Heart left ventricle (tissue), 16 donors: Measurements from ENCODE around the gene KRT10. TPM values are rescaled to one million over a fixed set of nuclear protein-coding genes. Genes with fewer than 3 reads are reported as not detected.
A peak's percentile ranks its signal among the peaks of the same experiment; 100 is the strongest.
"Not testable (repeated sequence)": the region's sequence is repeated elsewhere in the genome, so short reads cannot be mapped to it uniquely, and the experiment has no call there.

ENCODE experiments used
- ATAC-seq, 4 donors: fragments of 200-7000 bp; cut with Tn5 transposase; one replicate each; pipeline ENCODE4 v1.9.1; 2020 to 2022; ENCODE audit warnings: moderate library complexity in 4 of 4, mild to moderate bottlenecking in 3 of 4, moderate number of reproducible peaks in 1 of 4
- DNase-seq, 5 donors: peaks; one replicate each; pipeline ENCODE4 v3.0.0-alpha.2; 2020
- H3K27ac ChIP-seq, 12 donors: fragments of 200-600 bp; sonication (generic) in 4 of 12; one replicate each; pipeline versions ENCODE4 v1.5.0 to v1.8.0; 2016 to 2022; ENCODE audit warnings: mild to moderate bottlenecking in 2 of 12
- H3K27me3 ChIP-seq, 9 donors: fragments of 200-600 bp; sonication (generic) in 2 of 9; one replicate each; pipeline versions ENCODE4 v1.5.1 to v1.8.0; 2016 to 2022; ENCODE audit warnings: mild to moderate bottlenecking in 3 of 9
- H3K36me3 ChIP-seq, 9 donors: fragments of 200-600 bp; sonication (generic) in 2 of 9; one replicate each; pipeline versions ENCODE4 v1.5.0 to v1.8.0; 2018 to 2022; ENCODE audit warnings: mild to moderate bottlenecking in 2 of 9
- H3K4me1 ChIP-seq, 12 donors: fragments of 200-600 bp; sonication (generic) in 4 of 12; one replicate each; pipeline versions ENCODE4 v1.5.0 to v1.8.0; 2016 to 2022; ENCODE audit warnings: mild to moderate bottlenecking in 3 of 12
- H3K4me3 ChIP-seq, 12 donors: fragments of 200-600 bp; sonication (generic) in 4 of 12; one replicate each; pipeline versions ENCODE4 v1.5.0 to v1.8.0; 2017 to 2022; ENCODE audit warnings: mild to moderate bottlenecking in 9 of 12, moderate library complexity in 4 of 12
- H3K9me3 ChIP-seq, 12 donors: fragments of 200-600 bp; sonication (generic) in 4 of 12; one replicate each; pipeline versions ENCODE4 v1.5.0 to v1.8.0; 2016 to 2022; ENCODE audit warnings: mild to moderate bottlenecking in 1 of 12
- POLR2A ChIP-seq, 2 donors: fragments of 450-650 bp; IDR thresholded peaks; one replicate each; pipeline ENCODE4 v1.6.1; 2017; ENCODE audit warnings: antibody characterized with exemption in 2 of 2, mild to moderate bottlenecking in 2 of 2, moderate library complexity in 2 of 2
- WGBS, 4 donors: extraction: QIAGEN DNeasy Blood & Tissue Kit in 2 of 4; methylation state at CpG; one replicate each; pipeline versions ENCODE4 v1.1.5 to v1.1.7; 2013 to 2018; 5-methylcytosine and 5-hydroxymethylcytosine counted together
- intact Hi-C, 10 donors: fragments of 100-400 bp; cut with DNase I; formaldehyde crosslinking; loops; one replicate each; pipeline versions ENCODE4 v1.11.1 to v1.14.2; 2022
- polyA plus RNA-seq, 2 donors: library from polyadenylated mRNA; stranded (reverse); fragments of 200-250 nt; gene quantifications; one replicate each; pipeline ENCODE4 v1.2.3, GENCODE V29; 2013
- total RNA-seq, 9 donors: library from RNA; depleted of rRNA in 2 of 9; stranded (reverse); fragments of >200 nt in 2 of 9; fragmentation: NEBNext Ultra II Directional in 3 of 9; extraction: Animal tissue kit (Norgen Biotek cat#: 25700) in 3 of 9; gene quantifications; one replicate each; pipeline versions ENCODE4 v1.1.0 to v1.2.4, GENCODE V29; 2016 to 2023
- TF ChIP-seq, protein P1 (sequence below), 12 donors: fragments of 200-600 bp; sonication (generic) in 4 of 12; IDR thresholded peaks; one replicate each; pipeline versions ENCODE4 v1.5.0 to v1.8.0; 2018 to 2022; ENCODE audit warnings: antibody characterized with exemption in 12 of 12, mild to moderate bottlenecking in 5 of 12
- donor health status: ischemic (EF 13 %, LVEDD 7.1; RV severe dilation, severe dysfunction).
- donor health status: healthy with polysubstance abuse.
- donor health status: DM: no; HTN: yes; CAD: no.
- donor health status: DM: no; HTN: no; CAD: no.
- donor health status: ischemic (EF 25% LVEDD 6.9; RV normal size, moderate dysfunction).
- donor health status: ischemic (EF 25% LVEDD 5.7; RV mildly dilated, moderate dysfunction).
- donor health status: healthy.
- donor health status: DM: yes; HTN: yes; CAD: no.
- donor health status: ischemic (EF 35%, LVEDD 5.7; RV mildly dilated, moderate dysfunction).
- donor health status: nonischemic (EF 11% LVEDD 7.7; RV severe dilation, severe dysfunction).
- donor health status: DM: yes; HTN: yes; CAD: no.
- donor health status: PGD.
- donor health status: ischemic (EF 29% LVEDD 5.4; RV normal size, mild dysfunction).
- donor health status: nonischemic (EF 23%, LVEDD 6.1; RV moderate dilation, normal function).

The KRT10 gene
- total and polyA plus RNA-seq, 11 donors: 17.6 to 81.9 (median 50.1) TPM

GRCh38 chr17:40864661-40865390 lies 42.4 kb upstream of the KRT10 start:
- H3K9me3 ChIP-seq: no peaks in the 10 kb centered on the region
- H3K27me3 ChIP-seq: peaks cover 0 to 12% (median 0%) of the 10 kb centered on the region in 9 donors
- H3K4me3 ChIP-seq: no peak overlapping the region
- DNase-seq: no peak
- ATAC-seq: no peak
- no peak for TF ChIP-seq POLR2A (IDR thresholded peaks at IDR 0.05)
- TF ChIP-seq, protein P1, sequence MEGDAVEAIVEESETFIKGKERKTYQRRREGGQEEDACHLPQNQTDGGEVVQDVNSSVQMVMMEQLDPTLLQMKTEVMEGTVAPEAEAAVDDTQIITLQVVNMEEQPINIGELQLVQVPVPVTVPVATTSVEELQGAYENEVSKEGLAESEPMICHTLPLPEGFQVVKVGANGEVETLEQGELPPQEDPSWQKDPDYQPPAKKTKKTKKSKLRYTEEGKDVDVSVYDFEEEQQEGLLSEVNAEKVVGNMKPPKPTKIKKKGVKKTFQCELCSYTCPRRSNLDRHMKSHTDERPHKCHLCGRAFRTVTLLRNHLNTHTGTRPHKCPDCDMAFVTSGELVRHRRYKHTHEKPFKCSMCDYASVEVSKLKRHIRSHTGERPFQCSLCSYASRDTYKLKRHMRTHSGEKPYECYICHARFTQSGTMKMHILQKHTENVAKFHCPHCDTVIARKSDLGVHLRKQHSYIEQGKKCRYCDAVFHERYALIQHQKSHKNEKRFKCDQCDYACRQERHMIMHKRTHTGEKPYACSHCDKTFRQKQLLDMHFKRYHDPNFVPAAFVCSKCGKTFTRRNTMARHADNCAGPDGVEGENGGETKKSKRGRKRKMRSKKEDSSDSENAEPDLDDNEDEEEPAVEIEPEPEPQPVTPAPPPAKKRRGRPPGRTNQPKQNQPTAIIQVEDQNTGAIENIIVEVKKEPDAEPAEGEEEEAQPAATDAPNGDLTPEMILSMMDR (IDR thresholded peaks at IDR 0.05): no peak
- no peaks in the 10 kb centered on the region for H3K4me1 ChIP-seq
- 86 to 92% (median 89%) methylated on average over 14 of the region's 14 CpGs for WGBS, 4 donors
- intact Hi-C loops: no loop called here
- no peaks in the 10 kb centered on the region for H3K36me3 ChIP-seq
- no peak overlapping the region for H3K27ac ChIP-seq

DNA sequence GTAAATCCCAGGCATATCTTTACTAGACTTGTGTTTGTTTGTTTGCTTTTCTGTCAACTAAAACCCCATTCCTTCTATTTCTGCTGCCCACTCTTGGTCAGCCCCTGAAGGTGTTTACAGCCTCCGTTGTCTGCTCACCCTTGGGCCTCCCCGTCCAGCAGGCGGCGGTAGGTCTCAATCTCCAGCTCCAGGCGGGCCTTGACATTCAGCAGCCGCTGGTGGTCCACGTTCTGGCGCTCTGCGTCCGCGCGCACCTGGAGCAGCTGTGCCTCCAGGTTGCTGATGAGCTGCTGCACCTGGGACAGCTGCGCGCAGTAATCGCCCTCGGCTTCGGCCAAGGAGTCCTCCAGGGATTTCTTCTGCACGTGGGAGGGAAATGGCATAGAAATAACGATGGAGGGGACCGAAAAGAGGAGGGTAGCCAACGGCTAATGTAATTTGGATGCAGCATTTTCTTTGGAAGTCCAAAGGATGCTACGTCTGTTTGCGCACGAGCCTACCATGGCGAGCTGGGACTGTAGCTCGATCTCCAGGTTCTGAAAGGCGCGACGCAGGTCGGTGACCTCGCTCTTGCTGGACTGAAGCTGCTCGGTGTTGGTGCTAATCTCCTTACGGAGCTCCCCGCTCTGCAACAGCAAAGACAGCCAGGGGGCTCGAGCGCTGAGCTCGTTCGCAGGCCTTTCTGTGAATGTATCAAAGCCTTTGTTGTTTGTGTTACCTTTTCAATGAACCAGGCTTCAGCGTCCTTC lies 40.7 kb upstream of the KRT10 start:
- peaks cover 0 to 10% (median 0%) of the 10 kb centered on the region in 9 donors for H3K27me3 ChIP-seq
- no peak overlapping the region for H3K4me3 ChIP-seq
- DNase-seq (no peak), ATAC-seq (no peak)
- H3K9me3 ChIP-seq: no peaks in the 10 kb centered on the region
- WGBS, 4 donors: 42 to 59% (median 52%) methylated on average over 39 of the region's 39 CpGs
- H3K4me1 ChIP-seq: no peaks in the 10 kb centered on the region
- intact Hi-C loops: no loop called here
- H3K36me3 ChIP-seq: no peaks in the 10 kb centered on the region
- TF ChIP-seq, protein P1 (IDR thresholded peaks at IDR 0.05): peak in 2 of 12 donors; percentile 6 to 20
- TF ChIP-seq POLR2A (IDR thresholded peaks at IDR 0.05): no peak
- no peak overlapping the region for H3K27ac ChIP-seq

DNA sequence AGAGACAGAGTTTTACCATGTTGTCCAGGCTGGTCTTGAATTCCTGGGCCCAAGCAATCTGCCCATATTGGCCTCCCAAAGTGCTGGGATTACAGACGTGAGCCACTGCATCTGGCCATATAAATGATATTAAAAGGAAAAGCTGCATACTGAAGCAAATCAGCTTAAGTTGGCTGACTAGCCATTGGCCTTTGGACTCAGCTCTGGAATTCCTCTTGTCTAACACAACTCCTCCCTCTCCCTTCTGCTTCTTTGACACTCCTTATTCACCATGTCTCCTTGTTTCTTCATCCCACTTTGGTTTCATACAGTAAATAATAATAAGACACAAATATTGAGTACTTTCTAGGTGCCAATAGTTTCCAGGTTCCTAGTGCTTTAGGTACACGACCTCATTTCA lies 37.1 kb upstream of the KRT10 start:
- H3K4me1 ChIP-seq: peaks cover 0 to 11% (median 2%) of the 10 kb centered on the region in 12 donors
- H3K4me3 ChIP-seq: no peak overlapping the region
- no peaks in the 10 kb centered on the region for H3K36me3 ChIP-seq
- H3K27ac ChIP-seq: no peak overlapping the region
- TF ChIP-seq POLR2A (IDR thresholded peaks at IDR 0.05): no peak
- TF ChIP-seq, protein P1 (IDR thresholded peaks at IDR 0.05): no peak
- DNase-seq (no peak), ATAC-seq (no peak)
- H3K27me3 ChIP-seq: peaks cover 0 to 10% (median 0%) of the 10 kb centered on the region in 9 donors
- intact Hi-C loops: loop anchor here in 6 of 10 donors (2.0 to 10.0 kb wide), 7 partner anchors 55 to 808 kb away; no protein-coding TSS in a partner anchor
- WGBS, 4 donors: 60 to 90% (median 83%) methylated on average over 2 of the region's 2 CpGs
- H3K9me3 ChIP-seq: no peaks in the 10 kb centered on the region

- peaks cover 0 to 10% (median 0%) of the 10 kb centered on the region in 9 donors for H3K27me3 ChIP-seq
- H3K4me3 ChIP-seq, ATAC-seq, DNase-seq, H3K27ac ChIP-seq, H3K9me3 ChIP-seq, H3K36me3 ChIP-seq: not testable (repeated sequence)
- peaks cover 0 to 11% (median 2%) of the 10 kb centered on the region in 12 donors for H3K4me1 ChIP-seq
- intact Hi-C loops: loop anchor here in 6 of 10 donors (1.0 to 10.0 kb wide), 8 partner anchors 54 to 809 kb away; no protein-coding TSS in a partner anchor
- WGBS, 4 donors: 79 to 96% (median 90%) methylated on average over 2 of the region's 2 CpGs
Observed at GRCh38 chr17:40858667-40859066, 36.3 kb upstream of the KRT10 start.
